HepG2 (cell line): ENCODE measurements around the gene CATSPERD. TPM values are rescaled to one million over a fixed set of nuclear protein-coding genes. Genes with fewer than 3 reads are reported as not detected.
A peak's percentile ranks its signal among the peaks of the same experiment; 100 is the strongest.

ENCODE experiments used
- BCLAF1 ChIP-seq: fragments of 450-650 bp; IDR thresholded peaks from 2 replicates; pipeline ENCODE4 v1.6.1; 2017; ENCODE audit warnings: mild to moderate bottlenecking
- CREM ChIP-seq, 2 experiments: sonication (generic) in 1 of 2; formaldehyde crosslinking in 1 of 2; IDR thresholded peaks; 2 replicates each; pipeline versions ENCODE4 v1.4.0 to v1.6.1; 2016 to 2020; ENCODE audit warnings: antibody characterized with exemption in 1 of 2, mild to moderate bottlenecking in 1 of 2, missing genetic modification reagents in 1 of 2
- HNRNPH1 ChIP-seq: fragments of 200-400 bp; formaldehyde crosslinking; optimal IDR thresholded peaks from 2 replicates; pipeline ENCODE3; 2017; ENCODE audit warnings: mild to moderate bottlenecking, low read depth, low read length
- PAX8 ChIP-seq: sonication (generic); formaldehyde crosslinking; IDR thresholded peaks from 2 replicates; pipeline ENCODE4 v1.8.0; 2022; ENCODE audit warnings: mild to moderate bottlenecking, missing genetic modification reagents, borderline replicate concordance
- PBX2 ChIP-seq: IDR thresholded peaks from 2 replicates; pipeline ENCODE4 v1.6.1; 2016; ENCODE audit warnings: control low read depth
- PREB ChIP-seq: sonication (generic); formaldehyde crosslinking; IDR thresholded peaks from 2 replicates; pipeline ENCODE4 v1.4.0; 2020; ENCODE audit warnings: missing genetic modification reagents
- RBAK ChIP-seq: sonication (generic); formaldehyde crosslinking; IDR thresholded peaks from 2 replicates; pipeline ENCODE4 v1.5.1; 2020; ENCODE audit warnings: mild to moderate bottlenecking, missing genetic modification reagents
- REXO4 ChIP-seq: sonication (generic); formaldehyde crosslinking; IDR thresholded peaks from 2 replicates; pipeline ENCODE4 v1.8.0; 2022; ENCODE audit warnings: missing genetic modification reagents, mild to moderate bottlenecking, borderline replicate concordance
- SUZ12 ChIP-seq: fragments of 150-350 bp; IDR thresholded peaks from 2 replicates; pipeline ENCODE4 v1.6.1; 2014; ENCODE audit warnings: low read depth, low read length
- TCF7L2 ChIP-seq: IDR thresholded peaks from 2 replicates; pipeline ENCODE4 v1.6.1; 2011; ENCODE audit warnings: mild to moderate bottlenecking, low read depth, low read length, moderate library complexity
- THYN1 ChIP-seq: sonication (generic); formaldehyde crosslinking; IDR thresholded peaks from 2 replicates; pipeline ENCODE4 v1.8.1; 2023; ENCODE audit warnings: low read depth, mild to moderate bottlenecking, moderate library complexity, missing genetic modification reagents, borderline replicate concordance
- TRAFD1 ChIP-seq: sonication (generic); formaldehyde crosslinking; IDR thresholded peaks from 2 replicates; pipeline ENCODE4 v1.5.1; 2020; ENCODE audit warnings: missing genetic modification reagents, mild to moderate bottlenecking, borderline replicate concordance
- TRIM24 ChIP-seq: sonication (generic); formaldehyde crosslinking; IDR thresholded peaks from 2 replicates; pipeline ENCODE4 v1.8.0; 2022; ENCODE audit warnings: mild to moderate bottlenecking, missing genetic modification reagents
- ZFP36L2 ChIP-seq: sonication (generic); formaldehyde crosslinking; IDR thresholded peaks from 2 replicates; pipeline ENCODE4 v1.4.0; 2020; ENCODE audit warnings: missing genetic modification reagents
- ZNF3 ChIP-seq: IDR thresholded peaks from 2 replicates; pipeline ENCODE4 v1.7.0; 2017; ENCODE audit warnings: inconsistent platforms
- ZNF484 ChIP-seq: sonication (generic); formaldehyde crosslinking; IDR thresholded peaks from 2 replicates; pipeline ENCODE4 v1.5.1; 2020; ENCODE audit warnings: mild to moderate bottlenecking, low read depth, missing genetic modification reagents, borderline replicate concordance
- polyA plus RNA-seq, 8 experiments: library from polyadenylated mRNA; depleted of rRNA in 3 of 8; stranded (reverse) in 7 of 8; unstranded in 1 of 8; fragments of >200 nt; fragmentation: Illumina TruSeq in 4 of 8; extraction: Trizol in 4 of 8; gene quantifications; 2 replicates each; pipeline versions ENCODE4 v1.2.1 to v1.2.3, GENCODE V29; 2011 to 2016; ENCODE audit warnings: low read depth in 4 of 8, missing spikeins in 1 of 8, mixed read lengths in 1 of 8; ENCODE audit not compliant: insufficient read depth in 1 of 8
- total RNA-seq, 5 experiments: library from RNA; depleted of rRNA; stranded (reverse); fragments of >200 nt; fragmentation: Illumina TruSeq; extraction: Trizol; gene quantifications; 2 replicates each; pipeline ENCODE4 v1.2.3, GENCODE V29; 2016; ENCODE audit warnings: low read depth in 1 of 5

The CATSPERD gene
- total and polyA plus RNA-seq, 2 of the 13 experiments (the other 11 are each of a cell fraction or from before 2014, with no cell fraction given): 0.04 TPM; not detected in 1

- TF ChIP-seq TRIM24 (CRISPR knock-in tag): no peak
- TF ChIP-seq ZNF484 (CRISPR knock-in tag): no peak
- no peak for TF ChIP-seq HNRNPH1
- no peak for TF ChIP-seq ZNF3 (CRISPR knock-in tag)
- TF ChIP-seq TCF7L2: no peak
- TF ChIP-seq RBAK (CRISPR knock-in tag): no peak
- TF ChIP-seq SUZ12: peak; percentile 92
- no peak for TF ChIP-seq PBX2
- TF ChIP-seq ZFP36L2: no peak
- no peak for TF ChIP-seq TRAFD1 (CRISPR knock-in tag)
- TF ChIP-seq PREB (CRISPR knock-in tag): no peak
- no peak; the same call in 1 of the 2 replicates for TF ChIP-seq REXO4 (CRISPR knock-in tag)
- TF ChIP-seq THYN1 (CRISPR knock-in tag): no peak
- peak; percentile 45; the same call in 1 of the 2 replicates for TF ChIP-seq PAX8 (CRISPR knock-in tag)
- no peak for TF ChIP-seq BCLAF1
- peak; percentile 96 for TF ChIP-seq CREM (IDR thresholded peaks at IDR 0.05)
- TF ChIP-seq CREM (CRISPR knock-in tag; IDR thresholded peaks at IDR 0.05): no peak
Measured at GRCh38 chr19:5790559-5791520, 70.4 kb downstream of the CATSPERD start, which contains the start of gene DUS3L (continued).
